ENCODE measurements around the gene XYLT1. TPM values are rescaled to one million over a fixed set of nuclear protein-coding genes. Genes with fewer than 3 reads are reported as not detected.

XYLT1 gene
- total RNA-seq, 1 donor from 2014 or later: 1.8 TPM

DNA sequence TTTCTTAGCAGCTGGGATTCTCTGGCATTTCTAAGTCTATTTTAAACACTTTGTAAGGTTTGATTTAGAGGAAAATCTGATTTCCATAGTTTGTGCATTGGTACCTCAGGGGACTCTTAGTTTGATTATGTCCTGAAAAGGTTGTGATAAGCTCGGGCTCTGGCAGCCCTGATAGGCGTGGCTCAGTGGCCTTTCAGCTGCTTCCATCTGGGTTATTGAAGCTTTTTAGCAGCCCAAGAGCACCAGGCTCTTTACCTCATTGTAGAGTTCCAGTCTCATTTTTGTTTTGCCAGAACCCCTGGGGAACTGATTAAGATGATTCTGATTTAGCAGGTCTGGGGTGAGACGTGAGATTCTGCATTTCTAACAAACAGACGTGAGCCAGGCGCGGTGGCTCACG lies 412.3 kb downstream of the XYLT1 start:
- ATAC-seq: no peak
- intact Hi-C loops (cut with DNase I): no loop called here
- no peak for DNase-seq (ENCODE audit: missing footprints)

DNA sequence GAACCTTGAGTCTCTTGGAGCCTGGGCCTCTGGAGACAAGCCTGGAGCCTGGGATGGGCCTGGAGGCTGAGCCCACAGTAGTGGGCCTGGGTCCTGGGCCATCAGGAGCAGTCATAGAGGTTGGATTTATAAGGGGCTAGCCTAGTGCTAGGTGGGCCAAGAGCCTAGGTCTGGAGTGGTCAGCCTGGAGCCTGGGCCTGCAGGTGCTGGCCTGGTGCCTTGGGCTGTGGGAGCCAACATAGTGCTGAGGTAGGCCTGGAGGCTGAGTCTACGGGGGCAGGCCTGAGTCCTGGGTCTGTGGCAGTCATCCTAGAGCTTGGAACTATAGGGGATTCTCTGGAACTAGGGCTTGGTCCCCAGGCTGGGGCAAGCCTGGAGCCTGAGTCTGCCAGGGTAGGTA lies 414.1 kb downstream of the XYLT1 start:
- ATAC-seq (no peak), DNase-seq (ENCODE audit: missing footprints) (no peak)
- intact Hi-C loops (cut with DNase I): no loop called here

DNA sequence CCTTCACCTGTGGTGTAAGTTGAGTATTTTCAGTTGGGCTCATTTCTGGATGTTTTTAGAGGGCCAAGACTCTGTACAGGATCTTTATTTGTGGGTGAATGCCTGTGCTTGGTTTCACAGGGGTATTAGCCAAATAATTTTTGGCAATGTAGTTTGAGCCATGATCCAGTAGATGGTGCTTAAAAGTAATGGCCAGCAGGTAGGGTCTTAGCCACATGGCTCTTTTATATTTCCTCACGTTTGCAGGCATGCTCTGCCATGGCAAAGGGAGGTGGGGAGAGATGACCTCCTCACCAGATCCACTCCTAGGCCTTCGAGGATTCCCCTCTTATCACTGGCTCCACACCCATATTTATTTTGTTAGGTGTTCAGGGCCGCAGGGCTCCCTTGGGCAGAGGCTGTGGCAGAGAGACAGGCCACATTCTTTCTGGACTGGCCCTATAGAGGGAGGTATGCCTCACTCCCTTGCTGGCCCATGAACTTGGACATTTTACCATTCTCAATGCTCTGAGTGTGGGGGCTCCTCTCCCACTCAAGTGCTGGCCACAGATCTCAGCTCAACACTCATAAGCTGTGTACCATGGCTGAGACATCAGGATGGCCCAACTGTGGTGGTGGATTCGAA lies 417.1 kb downstream of the XYLT1 start:
- DNase-seq (ENCODE audit: missing footprints) (no peak), ATAC-seq (no peak)
- intact Hi-C loops (cut with DNase I): no loop called here
